ES-I3 (cell line): ENCODE results near the gene CCDC85C.

Experiments used
- H3K36me3 ChIP-seq: 2 replicates; pipeline ENCODE4 v1.6.1; 2013; ENCODE audit warnings: mild to moderate bottlenecking, low read length, control low read depth, moderate library complexity; ENCODE audit not compliant: insufficient read depth
- H3K4me1 ChIP-seq: 2 replicates; pipeline ENCODE4 v1.6.1; 2013; ENCODE audit warnings: mild to moderate bottlenecking, control low read depth, low read length; ENCODE audit not compliant: insufficient read depth
- H3K9ac ChIP-seq: 2 replicates; pipeline ENCODE4 v1.6.1; 2013; ENCODE audit warnings: low read depth, mild to moderate bottlenecking, low read length, moderate library complexity
- H3K9me3 ChIP-seq: 2 replicates; pipeline ENCODE4 v1.6.1; 2013; ENCODE audit warnings: mild to moderate bottlenecking, low read length, moderate library complexity; ENCODE audit not compliant: control insufficient read depth, insufficient read depth

CCDC85C gene

DNA sequence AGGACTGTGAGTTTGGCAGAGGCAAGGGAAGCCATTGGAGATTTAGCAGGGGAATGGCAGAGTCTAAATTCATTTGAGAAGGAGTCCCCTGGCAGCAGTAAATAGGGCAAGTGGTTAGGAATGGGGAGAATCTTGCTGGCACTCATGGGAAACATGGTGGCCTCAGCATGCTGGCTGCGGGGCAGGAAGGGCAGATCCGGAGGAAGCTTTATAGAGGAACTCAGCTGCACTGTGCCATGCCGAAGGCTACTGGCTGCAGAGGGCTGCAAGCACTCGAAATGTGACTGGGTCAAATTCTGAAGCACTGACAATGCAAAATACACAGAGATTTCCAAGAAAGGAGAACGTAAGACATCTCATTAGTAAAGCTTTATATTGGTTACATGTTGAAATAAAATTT is 98.9 kb downstream of the CCDC85C start:
- peaks cover 9% of the 10 kb centered on the region; the same call in 1 of the 2 replicates for H3K4me1 ChIP-seq
- H3K9ac ChIP-seq, result no peak overlapping the region
- peaks cover 38% of the 10 kb centered on the region for H3K36me3 ChIP-seq
- no peaks in the 10 kb centered on the region for H3K9me3 ChIP-seq

DNA sequence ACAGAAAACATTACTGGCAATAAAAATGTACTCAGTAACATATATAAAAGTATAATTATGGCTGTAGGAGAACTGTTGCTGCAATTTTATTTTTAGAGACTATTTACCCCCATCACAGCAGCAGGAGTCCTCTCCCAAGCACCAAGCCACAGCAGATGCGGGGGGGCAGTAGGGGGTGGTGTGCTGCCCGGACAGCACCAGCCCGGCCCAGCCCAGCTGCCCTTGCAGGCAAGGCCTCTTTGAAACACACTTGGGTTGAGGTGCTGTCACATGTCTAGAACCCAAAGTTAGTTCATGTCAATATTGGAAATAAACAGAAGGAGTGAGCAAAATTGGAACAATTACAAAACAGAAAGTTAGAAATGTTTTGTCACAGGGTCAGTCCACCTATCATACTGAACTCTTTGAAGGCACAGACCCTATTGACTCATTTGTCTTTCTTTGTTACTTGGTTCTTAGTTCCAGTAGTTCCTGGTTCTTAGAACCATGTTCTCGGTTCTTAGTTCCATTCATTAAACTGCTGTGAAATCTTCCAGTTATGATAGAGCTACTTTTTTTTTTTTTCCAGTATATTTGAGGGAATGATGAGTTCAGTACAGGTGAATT is 100.1 kb downstream of the CCDC85C start:
- Histone ChIP-seq H3K36me3 (peaks cover 38% of the 10 kb centered on the region), H3K9ac (no peak overlapping the region), H3K4me1 (peaks cover 9% of the 10 kb centered on the region; the same call in 1 of the 2 replicates), H3K9me3 (no peaks in the 10 kb centered on the region)

DNA sequence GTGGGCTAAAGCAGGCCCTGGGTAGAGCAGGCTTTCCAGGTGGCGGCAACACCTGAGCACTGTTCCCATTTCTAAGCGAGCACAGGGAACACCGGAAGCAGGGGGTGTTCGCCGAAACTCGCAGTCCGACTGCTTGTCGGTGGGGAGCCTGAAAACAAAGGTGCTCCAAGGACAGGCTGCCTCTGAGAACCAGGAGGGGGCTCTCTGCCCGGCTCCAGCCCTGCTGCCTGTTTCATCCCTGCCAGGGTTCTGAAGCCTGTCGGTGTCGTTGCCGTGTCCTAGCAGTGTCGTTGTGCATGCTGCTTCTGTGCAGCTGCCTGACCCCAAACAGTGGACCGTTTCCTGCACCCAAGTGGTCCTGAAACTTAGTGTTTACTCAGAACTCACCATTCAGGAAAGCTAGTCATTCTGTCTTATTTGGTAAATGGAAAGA is 101.0 kb downstream of the CCDC85C start:
- peaks cover 9% of the 10 kb centered on the region; the same call in 1 of the 2 replicates for H3K4me1 ChIP-seq
- H3K9me3 ChIP-seq, result no peaks in the 10 kb centered on the region
- peaks cover 36% of the 10 kb centered on the region for H3K36me3 ChIP-seq
- H3K9ac ChIP-seq, result no peak overlapping the region

DNA sequence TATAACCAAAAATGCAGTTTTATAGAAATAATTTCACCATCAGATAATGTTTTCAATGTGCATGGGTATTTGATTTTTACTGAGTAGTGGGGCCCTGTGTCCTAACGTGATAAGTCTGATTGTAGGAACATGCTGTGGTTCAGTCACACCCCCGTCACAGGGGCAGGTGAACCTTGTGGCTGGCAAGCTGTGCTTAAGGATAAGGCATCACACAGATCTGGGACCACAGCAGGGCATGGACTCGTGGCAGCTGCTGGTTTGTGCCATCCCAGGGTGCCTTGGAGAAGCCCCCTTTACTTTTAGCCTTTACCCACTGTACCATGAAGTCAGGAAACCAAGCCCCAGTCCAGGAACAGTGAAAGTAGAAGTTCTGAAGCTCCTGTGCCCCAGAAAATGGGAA is 106.1 kb downstream of the CCDC85C start:
- H3K9ac ChIP-seq, result no peak overlapping the region
- peaks cover 40% of the 10 kb centered on the region for H3K36me3 ChIP-seq
- H3K9me3 ChIP-seq, result no peaks in the 10 kb centered on the region
- H3K4me1 ChIP-seq, result peaks cover 6% of the 10 kb centered on the region; the same call in 1 of the 2 replicates

DNA sequence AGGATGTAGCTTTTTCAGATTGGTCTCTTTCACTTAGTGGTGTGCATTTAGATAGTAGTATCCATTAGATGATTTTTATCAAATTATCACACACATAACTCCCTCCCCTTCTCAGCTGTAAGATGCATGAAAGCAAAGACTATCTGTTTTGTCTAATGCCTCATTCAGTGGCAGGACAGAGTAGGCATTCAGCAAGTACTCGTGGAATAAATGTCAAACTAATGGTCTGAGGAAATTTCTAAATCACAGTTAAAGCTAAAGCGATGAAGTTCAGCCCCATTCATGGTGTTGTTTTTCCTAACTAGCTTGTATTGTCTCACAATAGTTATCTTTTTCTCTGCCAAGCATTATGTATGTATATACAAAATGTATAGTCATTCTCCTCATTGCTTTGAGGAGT is 106.7 kb downstream of the CCDC85C start:
- Histone ChIP-seq H3K4me1 (peaks cover 3% of the 10 kb centered on the region; the same call in 1 of the 2 replicates), H3K36me3 (peaks cover 44% of the 10 kb centered on the region), H3K9me3 (no peaks in the 10 kb centered on the region), H3K9ac (no peak overlapping the region)

DNA sequence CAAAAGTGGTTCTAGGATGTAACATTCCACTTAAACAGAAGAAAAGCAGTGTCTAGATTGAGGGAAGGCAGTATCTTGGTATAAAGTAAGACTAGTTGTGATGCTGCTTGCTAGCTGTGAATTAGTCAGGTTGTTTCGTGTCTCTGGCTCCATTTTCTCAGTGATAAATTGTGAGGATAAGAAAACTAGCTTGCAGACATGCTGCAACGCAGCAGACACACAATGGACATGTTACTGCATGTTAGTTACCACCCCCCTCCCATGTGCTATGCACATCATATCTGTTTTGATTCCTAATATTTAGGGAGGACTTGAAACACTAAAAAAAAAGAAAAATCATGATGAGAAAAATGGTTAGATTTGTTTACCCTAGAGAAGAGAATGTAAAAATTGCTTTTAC is 119.9 kb downstream of the CCDC85C start:
- Histone ChIP-seq H3K9me3 (no peaks in the 10 kb centered on the region), H3K4me1 (peaks cover 5% of the 10 kb centered on the region), H3K36me3 (no peaks in the 10 kb centered on the region), H3K9ac (no peak overlapping the region)

DNA sequence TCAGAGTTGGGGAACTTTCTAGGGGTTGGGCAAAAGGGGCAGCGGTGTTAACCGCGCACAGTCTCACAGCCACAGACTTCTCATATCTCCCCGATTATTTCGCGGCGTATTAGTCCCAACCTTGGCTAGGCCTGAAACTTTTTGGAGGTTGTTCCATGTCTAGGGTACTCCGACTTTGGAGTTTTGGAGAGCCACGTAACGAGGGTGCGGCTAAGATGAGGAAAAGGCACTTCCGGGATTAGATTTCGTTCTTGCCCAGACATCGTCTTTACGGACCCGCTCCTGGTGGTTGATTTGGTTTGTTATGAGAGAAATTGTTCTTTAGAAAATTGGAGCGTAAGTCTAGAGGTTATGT is 122.3 kb downstream of the CCDC85C start:
- Histone ChIP-seq H3K9ac (peak overlapping the region; percentile 91), H3K9me3 (no peaks in the 10 kb centered on the region), H3K36me3 (no peaks in the 10 kb centered on the region), H3K4me1 (peaks cover 8% of the 10 kb centered on the region)

DNA sequence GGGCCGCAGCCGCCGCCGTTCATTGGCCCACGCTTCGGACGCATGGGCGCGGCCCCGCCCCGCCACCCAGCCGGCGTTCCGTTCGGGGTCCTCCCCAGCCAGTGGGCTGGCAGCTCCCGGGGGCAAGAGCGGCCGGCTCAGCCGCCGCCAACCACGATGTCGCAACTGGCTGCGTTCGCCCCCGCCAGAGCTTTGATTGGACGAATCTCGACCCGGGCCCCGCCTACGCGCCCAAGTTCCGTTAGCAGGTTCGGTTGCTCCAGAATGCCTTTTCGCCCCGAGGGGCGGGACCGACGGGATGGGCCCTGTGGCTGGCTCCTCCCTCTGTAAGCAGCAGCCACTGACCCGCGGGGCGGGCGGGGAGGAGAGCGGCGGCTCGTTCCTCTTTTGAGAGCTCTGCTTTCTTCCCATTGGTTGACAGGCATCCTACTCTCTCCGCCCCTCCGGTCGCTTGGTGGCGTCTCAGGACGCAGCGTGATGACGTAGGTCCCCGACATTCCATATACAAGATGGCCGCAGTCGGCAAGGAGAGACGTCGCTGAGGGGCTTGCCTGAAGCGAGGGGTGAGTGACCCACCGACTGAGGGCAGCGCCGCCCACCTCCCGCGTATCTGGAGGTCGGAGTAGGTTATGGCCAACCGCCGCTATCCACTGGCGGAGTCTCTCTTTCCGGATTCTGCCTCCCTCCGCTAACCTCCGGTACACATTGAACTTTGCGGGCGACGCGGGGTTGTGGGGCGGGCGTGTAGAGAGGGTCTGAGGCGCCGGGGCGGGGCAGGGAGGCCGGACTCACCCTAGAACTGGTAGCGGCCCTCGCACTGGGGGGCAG is 122.9 kb downstream of the CCDC85C start, which contains the start of gene CCNK:
TSS of gene CCNK (plus strand) at position 493 of the 828 bp plus-strand sequence. CDS start 11,269 bp downstream, outside the sequence.
- Histone ChIP-seq H3K9ac (peak within 1 kb of the TSS; percentile 91), H3K9me3 (no peaks in the 10 kb centered on the region), H3K36me3 (no peaks in the 10 kb centered on the region), H3K4me1 (peaks cover 8% of the 10 kb centered on the region)

DNA sequence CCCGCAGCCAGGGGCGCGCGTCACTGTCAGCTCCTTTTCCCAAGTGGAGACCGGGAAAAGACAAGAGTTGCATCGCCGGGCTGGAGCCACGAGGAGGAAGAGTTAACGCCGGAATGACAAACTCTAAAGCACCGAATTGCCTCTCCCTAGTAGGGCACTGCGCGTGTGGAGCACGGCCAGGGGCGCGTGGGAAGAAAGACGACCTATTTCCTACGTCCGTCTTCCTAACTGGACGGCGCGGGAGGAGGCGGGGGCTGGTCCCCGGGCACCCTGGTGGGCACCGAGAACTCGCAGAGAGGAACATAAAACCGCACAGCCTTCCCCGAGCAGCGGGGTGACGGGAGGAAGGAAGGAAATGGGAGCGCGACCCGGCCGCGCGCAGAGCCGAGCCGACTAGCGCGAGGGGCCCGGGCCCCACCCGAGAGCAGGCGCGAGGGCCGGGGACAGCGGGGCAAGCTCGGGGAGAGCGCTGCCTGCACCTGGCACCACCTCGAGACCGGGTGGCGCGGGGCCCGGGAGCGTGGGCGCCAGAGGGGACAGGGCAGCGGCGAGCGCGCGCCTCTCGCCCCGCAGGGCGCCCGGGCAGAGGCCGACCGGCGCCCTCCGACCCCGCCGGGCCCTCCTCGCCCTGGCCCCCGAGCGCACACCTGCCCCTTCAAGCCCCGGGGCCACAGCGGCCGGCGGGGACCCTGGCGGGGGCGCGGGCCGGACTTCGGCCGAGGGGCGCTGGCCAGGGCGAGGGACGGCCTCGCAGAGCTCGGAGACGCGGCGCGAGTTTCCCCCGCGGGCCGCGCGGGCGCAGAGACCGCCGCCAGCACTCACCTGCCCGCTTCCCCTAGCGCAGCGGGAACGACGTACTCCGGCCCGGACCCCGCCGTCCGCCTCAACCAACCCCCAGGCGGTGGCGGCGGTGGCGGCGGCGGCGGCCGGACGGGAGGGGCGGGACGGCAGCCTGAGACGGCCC is 123.8 kb downstream of the CCDC85C start, which contains the start of gene SETD3:
TSS of gene SETD3 (minus strand) at position 954 of the 964 bp plus-strand sequence. CDS start 15,054 bp downstream, outside the sequence.
- Histone ChIP-seq H3K36me3 (no peaks in the 10 kb centered on the region), H3K4me1 (peaks cover 17% of the 10 kb centered on the region), H3K9ac (peak within 1 kb of the TSS; percentile 91), H3K9me3 (no peaks in the 10 kb centered on the region)

DNA sequence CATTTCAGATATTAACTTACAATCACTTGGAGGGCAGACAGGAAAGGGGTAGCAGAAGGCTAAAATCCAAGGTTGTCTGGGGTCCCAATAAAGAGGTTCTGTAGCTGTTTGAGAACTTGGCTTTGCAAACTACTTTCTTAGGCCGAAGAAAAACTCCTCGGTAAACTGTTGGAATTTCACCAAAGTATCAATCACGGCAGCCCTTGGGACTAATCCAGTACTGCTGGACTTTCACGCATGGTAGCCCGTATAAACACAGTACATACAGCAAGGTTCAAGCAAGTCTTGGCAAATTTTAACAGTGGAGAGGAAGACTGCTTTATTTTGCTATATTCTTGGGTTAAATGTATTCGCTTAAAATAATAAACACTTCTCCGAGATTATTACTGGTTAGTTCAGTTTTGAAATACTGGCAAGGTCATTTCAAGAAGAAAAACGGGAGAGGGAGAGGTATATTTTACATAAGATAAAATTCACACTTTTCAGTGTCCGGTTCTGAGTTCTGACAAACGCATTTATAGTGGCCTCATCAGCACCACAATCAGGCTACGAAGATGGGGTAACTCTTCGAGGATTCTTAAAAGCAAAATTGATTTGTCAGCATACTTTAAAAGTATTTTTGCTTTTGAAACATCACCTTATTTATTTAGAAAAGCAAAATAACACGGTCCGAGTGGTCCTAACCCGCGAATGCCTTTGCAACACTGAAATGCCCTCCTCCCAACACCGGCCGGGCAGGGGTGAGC is 124.7 kb downstream of the CCDC85C start:
- Histone ChIP-seq H3K9ac (peak overlapping the region; percentile 64), H3K4me1 (peaks cover 19% of the 10 kb centered on the region), H3K36me3 (no peaks in the 10 kb centered on the region), H3K9me3 (no peaks in the 10 kb centered on the region)

DNA sequence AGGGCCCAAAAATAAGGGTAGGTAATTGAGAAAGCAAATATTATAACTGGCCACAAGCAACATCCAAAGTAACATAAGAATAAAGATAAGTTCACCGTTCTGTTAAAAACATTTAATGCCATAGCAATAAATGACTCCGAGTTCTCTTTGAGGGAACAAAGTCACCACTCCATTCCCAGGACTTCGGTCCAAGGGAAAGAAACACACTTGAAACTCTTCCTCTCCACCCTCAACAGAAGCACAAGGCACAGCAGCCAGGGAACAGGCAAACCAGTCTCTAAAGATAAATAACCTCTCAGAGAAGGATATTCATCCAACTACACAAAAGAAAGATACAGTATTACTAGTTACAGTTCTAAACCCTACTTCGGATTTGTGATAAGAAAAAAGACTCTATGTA is 125.9 kb downstream of the CCDC85C start:
- Histone ChIP-seq H3K36me3 (no peaks in the 10 kb centered on the region), H3K4me1 (peaks cover 26% of the 10 kb centered on the region), H3K9me3 (no peaks in the 10 kb centered on the region), H3K9ac (no peak overlapping the region)

DNA sequence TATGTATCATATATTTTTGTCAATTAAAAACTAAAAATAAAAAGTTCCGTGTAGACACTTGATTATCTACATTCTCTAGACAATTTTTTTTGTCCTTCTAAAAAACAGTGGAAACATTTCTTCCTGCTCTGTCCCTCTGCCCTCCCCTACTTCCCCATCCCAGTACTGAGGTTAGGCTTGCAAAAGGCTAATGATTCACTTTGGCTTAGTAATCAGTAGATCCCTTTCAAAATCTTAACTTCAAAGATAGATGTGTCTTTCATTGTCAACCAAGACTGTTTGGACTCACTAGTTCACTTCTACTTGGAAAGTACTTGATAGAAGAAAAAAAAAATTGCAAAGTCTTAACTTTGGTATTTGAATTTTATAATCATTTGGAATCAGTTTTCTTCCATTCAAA is 127.1 kb downstream of the CCDC85C start:
- peaks cover 26% of the 10 kb centered on the region for H3K4me1 ChIP-seq
- no peaks in the 10 kb centered on the region for H3K9me3 ChIP-seq
- no peak overlapping the region for H3K9ac ChIP-seq
- no peaks in the 10 kb centered on the region for H3K36me3 ChIP-seq

DNA sequence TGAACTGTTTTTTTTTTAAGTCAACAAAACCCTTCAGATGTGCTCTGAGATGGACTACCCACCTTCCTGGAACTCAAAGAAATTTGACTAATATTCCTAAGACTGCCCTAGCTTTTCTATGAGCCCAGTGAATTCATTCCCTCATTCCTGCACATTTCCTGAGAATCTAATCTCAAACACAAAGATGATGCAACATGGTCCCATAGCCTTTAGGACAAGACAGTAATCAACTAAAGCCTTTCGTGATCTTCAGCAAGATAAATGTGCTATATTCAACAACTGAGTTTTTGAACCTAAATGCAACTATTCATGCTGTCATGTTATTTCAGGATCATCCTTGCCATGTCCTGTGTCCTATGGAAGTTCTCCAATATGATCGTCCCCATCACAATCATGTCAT is 128.3 kb downstream of the CCDC85C start:
- H3K9me3 ChIP-seq, result no peaks in the 10 kb centered on the region
- no peak overlapping the region for H3K9ac ChIP-seq
- peaks cover 26% of the 10 kb centered on the region for H3K4me1 ChIP-seq
- no peaks in the 10 kb centered on the region for H3K36me3 ChIP-seq
